Activated CD8-positive, alpha-beta memory T cell treated with anti-CD3 and anti-CD28 coated beads for 36 hours (primary cell): Measurements from ENCODE around the gene RIMKLA. TPM values are rescaled to one million over a fixed set of nuclear protein-coding genes. Genes with fewer than 3 reads are reported as not detected.

Source experiments
- CTCF ChIA-PET: fragments of 350-600 bp; sonication (Branson Sonifier 250); formaldehyde crosslinking; loops from one replicate; lab custom pipeline; 2021; ENCODE audit warnings: antibody characterized with exemption; lab: Charles Lee
- POLR2A ChIA-PET: fragments of 350-600 bp; sonication (Branson Sonifier 250); formaldehyde crosslinking; loops from one replicate; lab custom pipeline; 2021; ENCODE audit warnings: antibody characterized with exemption; lab: Charles Lee
- total RNA-seq, 2 experiments: library from RNA; stranded (reverse); gene quantifications; one replicate each; pipeline ENCODE4 v1.2.3, GENCODE V29; 2021

RIMKLA gene
- total RNA-seq, 2 experiments from 2014 or later: 5.9 to 6.1 TPM

GRCh38 chr1:42369471-42369870, 11.1 kb upstream of the RIMKLA start:
- ChIA-PET POLR2A (no interaction called here), CTCF (no interaction called here)

GRCh38 chr1:42370876-42371549, 9.6 kb upstream of the RIMKLA start:
- POLR2A ChIA-PET: no interaction called here
- CTCF ChIA-PET: no interaction called here

- CTCF ChIA-PET: no interaction called here
- POLR2A ChIA-PET: no interaction called here
Observed at GRCh38 chr1:42372796-42373195, 7.8 kb upstream of the RIMKLA start.

GRCh38 chr1:42379794-42380585, 602 bp upstream of the RIMKLA start:
- CTCF ChIA-PET: no interaction called here

GRCh38 chr1:42381280-42381673, 685 bp downstream of the RIMKLA start:
- ChIA-PET CTCF (no interaction called here), POLR2A (no interaction called here)

More at GRCh38 chr1:42379794-42380585, 602 bp upstream of the RIMKLA start:
- POLR2A ChIA-PET: no interaction called here

- ChIA-PET CTCF (no interaction called here), POLR2A (interaction anchor here (0.6 kb wide), 2 partner anchors 57 to 1686 kb away, joined by 3 read pairs; no protein-coding TSS in a partner anchor)
Observed at GRCh38 chr1:42385283-42385682, 4.7 kb downstream of the RIMKLA start.

- CTCF ChIA-PET: no interaction called here
- POLR2A ChIA-PET: no interaction called here
Observed at GRCh38 chr1:42386051-42386450, 5.5 kb downstream of the RIMKLA start.

- POLR2A ChIA-PET: no interaction called here
Observed at GRCh38 chr1:42392255-42392654, 11.7 kb downstream of the RIMKLA start.

GRCh38 chr1:42392967-42393848, 12.6 kb downstream of the RIMKLA start:
- POLR2A ChIA-PET: no interaction called here

More at GRCh38 chr1:42392255-42392654, 11.7 kb downstream of the RIMKLA start:
- CTCF ChIA-PET: no interaction called here

GRCh38 chr1:42399315-42400100, 18.9 kb downstream of the RIMKLA start:
- CTCF ChIA-PET: interaction anchor here (0.7 kb wide), 1 partner anchor 17 kb away, joined by 3 read pairs; no protein-coding TSS in a partner anchor
- POLR2A ChIA-PET: no interaction called here

More at GRCh38 chr1:42392967-42393848, 12.6 kb downstream of the RIMKLA start:
- CTCF ChIA-PET: no interaction called here

GRCh38 chr1:42403880-42404400, 23.3 kb downstream of the RIMKLA start:
- ChIA-PET CTCF (no interaction called here), POLR2A (no interaction called here)

- CTCF ChIA-PET: no interaction called here
- POLR2A ChIA-PET: no interaction called here
Observed at GRCh38 chr1:42414551-42415496, 34.2 kb downstream of the RIMKLA start.

- CTCF ChIA-PET: no interaction called here
Observed at GRCh38 chr1:42417166-42417565, 36.6 kb downstream of the RIMKLA start.

GRCh38 chr1:42418516-42418915, 37.9 kb downstream of the RIMKLA start:
- ChIA-PET POLR2A (no interaction called here), CTCF (no interaction called here)

More at GRCh38 chr1:42417166-42417565, 36.6 kb downstream of the RIMKLA start:
- POLR2A ChIA-PET: no interaction called here

- ChIA-PET POLR2A (no interaction called here), CTCF (no interaction called here)
Observed at GRCh38 chr1:42419126-42419821, 38.7 kb downstream of the RIMKLA start.

- ChIA-PET POLR2A (no interaction called here), CTCF (no interaction called here)
Observed at GRCh38 chr1:42420121-42420520, 39.5 kb downstream of the RIMKLA start.

- ChIA-PET POLR2A (no interaction called here), CTCF (no interaction called here)
Observed at GRCh38 chr1:42420911-42421585, 40.5 kb downstream of the RIMKLA start.
